ENCODE data around the gene MICAL3.

DNA sequence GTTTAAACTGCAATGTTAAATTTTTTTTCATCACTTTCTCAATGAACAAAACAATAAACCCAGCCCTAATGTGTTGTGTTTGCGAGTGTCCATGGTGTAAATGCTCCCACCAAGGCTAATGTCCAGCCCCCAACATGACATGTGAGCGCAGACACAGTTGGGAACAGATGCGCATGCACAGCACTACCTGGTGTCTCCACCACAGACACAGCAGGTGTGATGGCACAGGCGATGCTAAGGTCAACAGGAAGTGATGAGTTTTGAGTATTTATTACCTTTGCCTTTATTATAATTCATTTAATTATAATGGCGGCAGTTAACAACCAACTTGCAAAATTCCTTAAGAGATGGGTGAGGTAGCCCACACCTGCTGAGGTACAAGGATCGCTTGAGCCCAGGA, 42.9 kb downstream of the MICAL3 start:
- TF ChIP-seq, protein P1, sequence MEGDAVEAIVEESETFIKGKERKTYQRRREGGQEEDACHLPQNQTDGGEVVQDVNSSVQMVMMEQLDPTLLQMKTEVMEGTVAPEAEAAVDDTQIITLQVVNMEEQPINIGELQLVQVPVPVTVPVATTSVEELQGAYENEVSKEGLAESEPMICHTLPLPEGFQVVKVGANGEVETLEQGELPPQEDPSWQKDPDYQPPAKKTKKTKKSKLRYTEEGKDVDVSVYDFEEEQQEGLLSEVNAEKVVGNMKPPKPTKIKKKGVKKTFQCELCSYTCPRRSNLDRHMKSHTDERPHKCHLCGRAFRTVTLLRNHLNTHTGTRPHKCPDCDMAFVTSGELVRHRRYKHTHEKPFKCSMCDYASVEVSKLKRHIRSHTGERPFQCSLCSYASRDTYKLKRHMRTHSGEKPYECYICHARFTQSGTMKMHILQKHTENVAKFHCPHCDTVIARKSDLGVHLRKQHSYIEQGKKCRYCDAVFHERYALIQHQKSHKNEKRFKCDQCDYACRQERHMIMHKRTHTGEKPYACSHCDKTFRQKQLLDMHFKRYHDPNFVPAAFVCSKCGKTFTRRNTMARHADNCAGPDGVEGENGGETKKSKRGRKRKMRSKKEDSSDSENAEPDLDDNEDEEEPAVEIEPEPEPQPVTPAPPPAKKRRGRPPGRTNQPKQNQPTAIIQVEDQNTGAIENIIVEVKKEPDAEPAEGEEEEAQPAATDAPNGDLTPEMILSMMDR (IDR thresholded peaks at IDR 0.05), result no peak
- no peak for TF ChIP-seq POLR2A (IDR thresholded peaks at IDR 0.05)
